Measurements from ENCODE around the gene FRMD6.

- TF ChIP-seq EP300 (IDR thresholded peaks at IDR 0.05) (no peak), CTCF (IDR thresholded peaks at IDR 0.05) (no peak), POLR2A (IDR thresholded peaks at IDR 0.05) (no peak)
Observed at GRCh38 chr14:51730098-51730497, 78.4 kb downstream of the FRMD6 start.

Data from ovary (tissue), 3 donors.